Mesenchymal stem cell (in vitro differentiated cells and primary cell): ENCODE measurements around the gene NSUN7.

Experiments used
- DNase-seq: peaks from one replicate; pipeline ENCODE4 v3.0.0-alpha.2; 2013
- H2AFZ ChIP-seq: one replicate; pipeline ENCODE4 v1.6.1; 2013; ENCODE audit warnings: low read depth, mild to moderate bottlenecking, control low read depth, inconsistent platforms, low read length, moderate library complexity
- H2AK5ac ChIP-seq: 2 replicates; pipeline ENCODE4 v1.6.1; 2013; ENCODE audit warnings: low read length, moderate library complexity, mild to moderate bottlenecking, inconsistent platforms; ENCODE audit not compliant: severe bottlenecking
- H2BK120ac ChIP-seq: one replicate; pipeline ENCODE4 v1.6.1; 2013; ENCODE audit warnings: low read depth, mild to moderate bottlenecking, inconsistent platforms, low read length, moderate library complexity
- H2BK12ac ChIP-seq, 2 experiments: one replicate each; pipeline ENCODE4 v1.6.1; 2013; ENCODE audit warnings: inconsistent platforms in 2 of 2, low read length in 2 of 2, mild to moderate bottlenecking in 2 of 2, moderate library complexity in 2 of 2, control low read depth in 1 of 2
- H2BK15ac ChIP-seq: one replicate; pipeline ENCODE4 v1.6.1; 2013; ENCODE audit warnings: mild to moderate bottlenecking, low read depth, inconsistent platforms; ENCODE audit not compliant: poor library complexity, severe bottlenecking
- H2BK5ac ChIP-seq: 2 replicates; pipeline ENCODE4 v1.6.1; 2013; ENCODE audit warnings: low read depth, mild to moderate bottlenecking, low read length, control low read depth, inconsistent platforms; ENCODE audit not compliant: poor library complexity, severe bottlenecking
- H3K14ac ChIP-seq, 2 experiments: one replicate each; pipeline ENCODE4 v1.6.1; 2013; ENCODE audit warnings: inconsistent platforms in 2 of 2, low read length in 2 of 2, control low read depth in 1 of 2, mild to moderate bottlenecking in 1 of 2, moderate library complexity in 1 of 2
- H3K18ac ChIP-seq, 2 experiments: one replicate each; pipeline ENCODE4 v1.6.1; 2013; ENCODE audit warnings: inconsistent platforms in 2 of 2, low read length in 2 of 2, control low read depth in 1 of 2, low read depth in 1 of 2, mild to moderate bottlenecking in 1 of 2
- H3K23ac ChIP-seq, 2 experiments: one replicate each; pipeline ENCODE4 v1.6.1; 2013; ENCODE audit warnings: inconsistent platforms in 2 of 2, low read length in 2 of 2, mild to moderate bottlenecking in 2 of 2, moderate library complexity in 2 of 2, control low read depth in 1 of 2
- H3K27ac ChIP-seq: 2 replicates; pipeline ENCODE4 v1.5.1; 2013; ENCODE audit warnings: mild to moderate bottlenecking, moderate library complexity, low read length, control low read depth, inconsistent platforms; ENCODE audit not compliant: poor library complexity, severe bottlenecking
- H3K27me3 ChIP-seq, 2 experiments: 2 replicates each; pipeline versions ENCODE4 v1.6.1 to v1.7.0; 2013; ENCODE audit warnings: low read length in 2 of 2, mild to moderate bottlenecking in 2 of 2, moderate library complexity in 2 of 2, control low read depth in 1 of 2, inconsistent platforms in 1 of 2; ENCODE audit not compliant: control insufficient read depth in 1 of 2, insufficient read depth in 1 of 2
- H3K36me3 ChIP-seq, 2 experiments: 2 replicates each; pipeline versions ENCODE4 v1.6.1 to v1.7.0; 2013; ENCODE audit warnings: low read length in 2 of 2, control low read depth in 1 of 2, inconsistent platforms in 1 of 2, low read depth in 1 of 2, mild to moderate bottlenecking in 1 of 2; ENCODE audit not compliant: insufficient read depth in 2 of 2, control insufficient read depth in 1 of 2
- H3K4ac ChIP-seq, 2 experiments: one replicate each; pipeline ENCODE4 v1.6.1; 2013; ENCODE audit warnings: inconsistent platforms in 2 of 2, low read length in 2 of 2, mild to moderate bottlenecking in 2 of 2, moderate library complexity in 2 of 2, control low read depth in 1 of 2, low read depth in 1 of 2
- H3K4me1 ChIP-seq: 2 replicates; pipeline ENCODE4 v1.6.1; 2013; ENCODE audit warnings: low read depth, low read length, control low read depth; ENCODE audit not compliant: control insufficient read depth, insufficient read depth
- H3K4me2 ChIP-seq: 2 replicates; pipeline ENCODE4 v1.6.1; 2013; ENCODE audit warnings: low read length, mild to moderate bottlenecking, inconsistent platforms; ENCODE audit not compliant: poor library complexity, severe bottlenecking
- H3K4me3 ChIP-seq, 2 experiments: 2 replicates each; pipeline versions ENCODE4 v1.5.1 to v1.7.0; 2013; ENCODE audit warnings: low read length in 2 of 2, mild to moderate bottlenecking in 2 of 2, control low read depth in 1 of 2, low read depth in 1 of 2; ENCODE audit not compliant: insufficient read depth in 1 of 2
- H3K79me1 ChIP-seq: replicated peaks from 2 replicates; pipeline ENCODE4 v1.6.1; 2013; ENCODE audit warnings: mild to moderate bottlenecking, control low read depth, low read length, inconsistent platforms; ENCODE audit not compliant: poor library complexity, severe bottlenecking
- H3K9ac ChIP-seq: 2 replicates; pipeline ENCODE4 v1.7.0; 2013; ENCODE audit warnings: mild to moderate bottlenecking, low read length, moderate library complexity
- H3K9me3 ChIP-seq: 2 replicates; pipeline ENCODE4 v1.7.0; 2013; ENCODE audit warnings: mild to moderate bottlenecking, low read length; ENCODE audit not compliant: control insufficient read depth
- H4K8ac ChIP-seq: one replicate; pipeline ENCODE4 v1.6.1; 2013; ENCODE audit warnings: inconsistent platforms, mild to moderate bottlenecking, low read length, moderate library complexity
- H4K91ac ChIP-seq: one replicate; pipeline ENCODE4 v1.6.1; 2013; ENCODE audit warnings: mild to moderate bottlenecking, low read length, inconsistent platforms
- WGBS: methylation state at CpG from one replicate; pipeline ENCODE4 v1.1.7; 2013; ENCODE audit warnings: mixed read lengths; 5-methylcytosine and 5-hydroxymethylcytosine counted together

The NSUN7 gene

GRCh38 chr4:40856277-40856839, 106.6 kb downstream of the NSUN7 start:
- H3K4me2 ChIP-seq = peak overlapping the region; percentile 93
- H3K23ac ChIP-seq = no peak overlapping the region
- H3K4me1 ChIP-seq = peaks cover 8% of the 10 kb centered on the region
- H3K18ac ChIP-seq = no peak overlapping the region
- no peak overlapping the region for H3K14ac ChIP-seq
- peak overlapping the region in 1 of 2 experiments; percentile 34 for H2BK12ac ChIP-seq
- H3K27me3 ChIP-seq = no peaks in the 10 kb centered on the region
- H3K9me3 ChIP-seq = no peaks in the 10 kb centered on the region
- H4K91ac ChIP-seq = no peak overlapping the region
- no peak overlapping the region for H3K27ac ChIP-seq
- H2AFZ ChIP-seq = no peak overlapping the region
- H3K79me1 ChIP-seq = peaks cover 12% of the 10 kb centered on the region
- H2AK5ac ChIP-seq = no peak overlapping the region
- H3K36me3 ChIP-seq = peaks cover 0 to 23% of the 10 kb centered on the region in 2 experiments
- H2BK120ac ChIP-seq = no peak overlapping the region
- no peak overlapping the region for H3K4ac ChIP-seq
- no peak overlapping the region for H3K9ac ChIP-seq
- H2BK5ac ChIP-seq = no peak overlapping the region
- no peak for DNase-seq
- H2BK15ac ChIP-seq = no peak overlapping the region
- WGBS = 27% methylated on average over 15 of the region's 16 CpGs
- peak overlapping the region; percentile 24 for H4K8ac ChIP-seq
- H3K4me3 ChIP-seq = peak overlapping the region; percentile 63 to 74

DNA sequence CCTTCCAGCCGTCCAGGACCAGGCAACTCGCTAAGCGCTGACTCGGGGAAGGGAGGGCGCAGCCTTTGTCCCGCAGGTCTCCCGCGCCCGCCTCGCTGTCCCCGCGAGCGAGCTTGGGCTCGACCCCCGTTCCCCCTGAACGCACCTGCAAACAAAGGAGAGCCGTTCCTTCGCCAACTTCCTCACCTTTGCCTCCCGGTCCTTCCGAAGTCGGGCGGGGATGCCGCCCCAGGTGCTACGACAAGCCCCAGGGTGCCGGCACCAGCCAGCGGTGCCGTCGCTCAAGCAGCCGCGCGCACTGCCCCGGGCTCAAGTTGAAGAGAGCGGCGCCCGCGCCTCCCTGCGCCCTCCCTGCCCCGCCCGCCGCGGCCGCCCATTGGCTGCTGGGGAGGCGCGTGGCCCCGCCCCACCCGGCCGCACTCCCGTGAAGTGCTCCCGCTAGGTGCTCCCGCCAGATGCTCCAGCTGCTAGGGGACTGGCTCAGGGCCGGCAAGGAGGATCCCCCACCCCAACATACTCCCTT, 107.1 kb downstream of the NSUN7 start:
- H3K9me3 ChIP-seq = no peaks in the 10 kb centered on the region
- no peak overlapping the region for H2AFZ ChIP-seq
- peak overlapping the region; percentile 43 for H3K9ac ChIP-seq
- no peak overlapping the region for H4K91ac ChIP-seq
- H3K79me1 ChIP-seq = peaks cover 12% of the 10 kb centered on the region
- no peak overlapping the region for H2AK5ac ChIP-seq
- no peak overlapping the region for H2BK15ac ChIP-seq
- H3K4me1 ChIP-seq = peaks cover 8% of the 10 kb centered on the region
- peak; percentile 69 for DNase-seq
- no peak overlapping the region for H3K4ac ChIP-seq
- WGBS = 1% methylated on average over 51 of the region's 51 CpGs
- peaks cover 0 to 23% of the 10 kb centered on the region in 2 experiments for H3K36me3 ChIP-seq
- H3K27ac ChIP-seq = no peak overlapping the region
- H4K8ac ChIP-seq = no peak overlapping the region
- H3K4me2 ChIP-seq = peak overlapping the region; percentile 93
- no peaks in the 10 kb centered on the region for H3K27me3 ChIP-seq
- no peak overlapping the region for H2BK120ac ChIP-seq
- peak overlapping the region in 1 of 2 experiments; percentile 14 for H3K18ac ChIP-seq
- H3K14ac ChIP-seq = no peak overlapping the region
- peak overlapping the region in 1 of 2 experiments; percentile 56 for H3K23ac ChIP-seq
- no peak overlapping the region for H2BK5ac ChIP-seq
- H3K4me3 ChIP-seq = peak overlapping the region; percentile 63 to 74
- peak overlapping the region in 1 of 2 experiments; percentile 34 for H2BK12ac ChIP-seq

- WGBS = 94% methylated on average over 2 of the region's 2 CpGs
- H3K9me3 ChIP-seq = no peaks in the 10 kb centered on the region
- H4K91ac ChIP-seq = no peak overlapping the region
- no peak overlapping the region for H3K23ac ChIP-seq
- no peak overlapping the region for H3K18ac ChIP-seq
- H3K79me1 ChIP-seq = peaks cover 14% of the 10 kb centered on the region
- no peak overlapping the region for H2BK15ac ChIP-seq
- H3K36me3 ChIP-seq = peaks cover 0 to 23% of the 10 kb centered on the region in 2 experiments
- H3K27me3 ChIP-seq = no peaks in the 10 kb centered on the region
- no peak overlapping the region for H3K27ac ChIP-seq
- H3K4me2 ChIP-seq = no peak overlapping the region
- no peak overlapping the region for H3K14ac ChIP-seq
- no peak overlapping the region for H2AK5ac ChIP-seq
- no peak for DNase-seq
- H2BK5ac ChIP-seq = no peak overlapping the region
- H3K4me1 ChIP-seq = peaks cover 8% of the 10 kb centered on the region
- no peak overlapping the region for H2BK120ac ChIP-seq
- H2BK12ac ChIP-seq = no peak overlapping the region
- no peak overlapping the region for H3K9ac ChIP-seq
- no peak overlapping the region for H2AFZ ChIP-seq
- H4K8ac ChIP-seq = no peak overlapping the region
- H3K4me3 ChIP-seq = no peak overlapping the region
- no peak overlapping the region for H3K4ac ChIP-seq
Observed at GRCh38 chr4:40857956-40858355, 108.2 kb downstream of the NSUN7 start.

DNA sequence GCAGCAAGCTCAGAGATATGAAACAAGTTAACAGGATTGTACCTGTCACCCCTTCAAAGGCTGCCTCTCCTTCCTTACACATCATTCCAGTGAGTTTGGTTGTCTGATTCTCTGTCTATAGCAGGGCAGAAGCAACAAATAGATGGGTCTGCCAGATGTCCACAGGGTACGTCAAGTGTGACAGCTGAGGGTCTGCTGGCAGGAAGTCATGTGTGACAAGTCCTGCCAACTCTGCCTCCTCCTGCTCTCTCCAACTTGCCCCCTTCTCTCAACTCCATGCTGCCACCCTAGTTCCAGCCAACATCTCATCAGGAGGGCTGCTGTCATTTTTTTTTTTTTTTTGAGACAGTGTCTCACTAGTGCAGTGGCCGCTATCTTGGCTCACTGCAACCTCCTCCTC, 109.2 kb downstream of the NSUN7 start:
- Histone ChIP-seq H2BK12ac (no peak overlapping the region), H3K23ac (no peak overlapping the region), H2AFZ (no peak overlapping the region), H3K14ac (no peak overlapping the region), H3K27me3 (no peaks in the 10 kb centered on the region), H4K8ac (no peak overlapping the region), H2BK5ac (no peak overlapping the region), H4K91ac (no peak overlapping the region), H3K4me2 (no peak overlapping the region), H3K4me3 (no peak overlapping the region), H2BK120ac (no peak overlapping the region), H3K79me1 (peaks cover 11% of the 10 kb centered on the region), H3K4me1 (peaks cover 8% of the 10 kb centered on the region), H3K4ac (no peak overlapping the region), H3K36me3 (peaks cover 0 to 18% of the 10 kb centered on the region in 2 experiments), H3K9me3 (no peaks in the 10 kb centered on the region), H2AK5ac (no peak overlapping the region), H2BK15ac (no peak overlapping the region), H3K9ac (no peak overlapping the region), H3K18ac (no peak overlapping the region), H3K27ac (no peak overlapping the region)
- 95% methylated on average over 2 of the region's 2 CpGs for WGBS
- no peak for DNase-seq
